Activated T-cell treated with anti-CD3 and anti-CD28 coated beads for 4 hours (primary cell): ENCODE data around the gene DBT.
"Not testable (repeated sequence)": the region's sequence is repeated elsewhere in the genome, so short reads cannot be mapped to it uniquely, and the experiment has no call there.

Experiments used
- DNase-seq: peaks from one replicate; pipeline ENCODE4 v3.0.0-alpha.2; 2020

The DBT gene

DNA sequence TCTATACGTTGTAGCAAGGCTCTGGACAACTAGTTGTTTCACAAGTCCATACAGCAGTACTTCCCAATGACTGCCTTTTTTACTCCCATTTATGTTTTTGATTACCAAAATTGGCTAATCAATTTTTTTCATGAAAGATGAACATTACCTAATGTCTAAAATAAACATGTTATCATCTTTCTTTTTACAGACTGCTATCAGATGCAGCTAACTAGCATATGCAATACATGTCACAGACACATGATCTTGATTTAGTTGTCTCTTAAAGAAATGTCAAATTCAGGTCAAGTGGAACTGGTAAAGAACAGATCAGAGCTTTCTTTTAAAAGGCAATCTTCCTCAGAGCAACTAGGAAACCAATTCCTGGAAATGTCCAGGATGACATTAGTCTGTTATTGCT is 630 bp upstream of the DBT start:
- no peak for DNase-seq

DNA sequence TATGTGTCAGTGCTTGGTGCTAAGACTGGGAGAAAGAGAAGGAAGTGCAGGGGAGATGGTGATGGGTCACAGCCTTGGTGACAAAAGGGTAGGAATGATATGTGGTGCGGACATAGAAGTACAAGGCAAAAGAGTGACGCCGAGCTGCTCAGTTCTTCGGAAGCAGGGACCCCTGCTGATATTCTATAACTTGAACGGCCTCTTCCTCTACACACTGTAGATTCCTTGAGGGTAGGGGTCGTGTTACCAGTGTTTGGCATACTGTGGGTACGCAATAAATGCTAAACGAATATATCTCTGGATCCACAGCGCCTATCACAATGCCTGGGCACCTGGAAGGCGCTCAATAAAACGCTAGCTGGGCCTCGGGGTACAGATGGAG is 488 bp downstream of the DBT start:
- no peak for DNase-seq

DNA sequence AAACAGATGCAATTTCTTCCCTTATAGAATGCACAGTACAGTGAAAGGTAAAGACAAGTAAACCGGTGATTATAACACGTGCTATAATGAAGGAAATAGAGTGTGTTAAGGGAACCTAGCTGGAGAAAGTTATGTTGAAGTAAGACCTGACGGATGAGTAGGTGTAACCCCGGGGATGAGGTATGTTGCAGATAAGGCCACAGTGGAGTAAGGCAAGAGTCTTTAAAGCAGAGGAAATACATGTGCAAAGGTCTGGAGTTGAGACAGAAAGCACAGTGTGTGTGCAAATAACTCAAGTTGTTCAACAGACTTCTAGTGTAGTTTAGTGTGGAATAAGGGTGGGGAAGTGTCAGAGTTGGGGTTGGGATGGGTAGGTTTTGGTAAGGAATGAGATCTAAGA is 2.9 kb downstream of the DBT start:
- no peak for DNase-seq

DNA sequence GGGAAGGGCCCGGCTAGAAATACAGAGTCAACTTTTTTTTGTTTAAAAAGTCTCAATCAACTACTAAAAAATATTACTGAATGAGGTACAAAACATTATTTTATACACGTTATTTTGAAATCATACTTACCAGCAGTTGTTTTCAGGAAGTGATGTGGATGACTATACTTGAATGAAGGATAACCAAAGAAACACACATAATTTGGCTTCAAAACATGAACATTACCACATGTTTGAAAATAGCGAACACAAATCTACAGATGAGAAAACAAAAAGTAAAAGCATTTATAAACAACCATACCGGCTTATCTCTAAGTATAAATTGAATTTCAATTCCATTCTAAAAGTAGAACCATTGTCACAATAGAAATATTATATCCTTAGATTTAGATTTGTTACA is 9.0 kb downstream of the DBT start:
- DNase-seq: no peak

DNA sequence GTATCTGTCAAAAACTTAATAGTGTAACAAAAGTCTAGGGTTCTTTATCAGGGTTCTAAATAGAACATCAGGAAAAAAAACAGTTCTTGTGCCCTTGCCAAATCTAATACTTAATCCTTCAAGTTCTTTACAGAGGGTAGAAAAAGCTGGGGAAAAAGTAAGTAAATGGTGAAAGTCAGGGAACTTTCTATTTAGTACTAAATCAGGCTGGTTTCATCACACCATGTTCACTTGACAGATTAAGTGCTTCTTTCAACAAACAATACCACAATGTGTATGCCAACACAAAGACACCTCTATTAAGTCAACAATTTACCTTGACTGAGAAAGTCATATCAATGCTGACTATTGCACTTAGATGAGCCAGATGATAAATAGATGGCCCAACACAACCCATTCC is 9.7 kb downstream of the DBT start:
- DNase-seq: no peak

DNA sequence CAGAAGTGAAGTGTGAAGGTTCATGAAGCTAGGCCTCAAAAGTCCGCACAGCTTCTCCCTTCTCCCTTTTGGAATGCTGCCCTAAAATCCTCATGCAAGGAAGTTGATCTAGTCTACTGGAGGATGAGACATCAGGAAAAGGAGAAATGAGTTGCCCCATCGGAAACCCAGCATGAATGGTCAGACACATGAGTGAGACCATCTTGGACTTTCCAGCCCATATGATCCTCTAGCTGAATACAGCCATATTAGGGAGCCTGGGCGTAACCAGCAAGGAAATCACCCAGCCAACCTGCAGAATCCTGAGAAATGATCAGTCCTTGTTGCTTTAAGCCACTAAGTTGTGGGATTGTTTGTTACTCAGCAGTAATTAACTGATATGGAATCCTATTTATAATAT is 12.5 kb downstream of the DBT start:
- no peak for DNase-seq

DNA sequence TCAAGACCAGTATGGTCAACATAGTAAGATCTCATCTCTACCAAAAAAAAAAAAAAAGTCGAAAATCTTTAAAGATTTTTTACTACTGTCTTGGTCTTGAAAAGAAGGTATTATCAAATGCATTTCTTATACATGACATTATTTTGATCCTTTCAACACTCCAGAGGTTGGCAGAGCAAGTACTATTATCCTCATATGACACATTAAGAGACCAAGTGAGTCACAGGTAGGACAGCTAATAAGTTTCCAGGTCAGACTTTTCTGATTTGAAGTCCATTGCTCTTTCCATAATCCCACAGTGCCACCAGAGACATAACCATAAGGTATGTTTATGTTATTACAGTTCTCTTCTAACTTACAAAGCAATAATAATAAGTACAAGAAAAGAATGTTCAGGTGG is 15.2 kb downstream of the DBT start:
- DNase-seq: no peak

DNA sequence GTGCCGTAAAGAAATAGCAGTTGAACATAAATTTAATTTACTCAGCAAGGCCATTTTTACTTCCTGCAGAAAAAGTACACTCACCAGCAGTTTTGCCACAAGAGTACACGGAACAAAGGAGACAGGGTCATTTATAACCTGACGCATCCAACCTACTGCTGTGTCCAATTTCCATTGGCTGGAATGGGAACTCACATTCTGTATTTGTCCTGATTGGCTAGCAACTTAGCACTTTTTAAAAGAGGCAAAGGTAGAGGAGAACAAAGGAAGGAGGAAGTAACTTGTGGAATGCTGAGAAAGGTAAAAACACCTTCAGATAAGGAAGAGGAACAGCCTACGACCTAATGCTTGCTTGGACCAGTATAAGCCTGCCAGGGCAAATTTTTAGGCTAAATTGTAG is 16.1 kb downstream of the DBT start:
- DNase-seq: not testable (repeated sequence)

DNA sequence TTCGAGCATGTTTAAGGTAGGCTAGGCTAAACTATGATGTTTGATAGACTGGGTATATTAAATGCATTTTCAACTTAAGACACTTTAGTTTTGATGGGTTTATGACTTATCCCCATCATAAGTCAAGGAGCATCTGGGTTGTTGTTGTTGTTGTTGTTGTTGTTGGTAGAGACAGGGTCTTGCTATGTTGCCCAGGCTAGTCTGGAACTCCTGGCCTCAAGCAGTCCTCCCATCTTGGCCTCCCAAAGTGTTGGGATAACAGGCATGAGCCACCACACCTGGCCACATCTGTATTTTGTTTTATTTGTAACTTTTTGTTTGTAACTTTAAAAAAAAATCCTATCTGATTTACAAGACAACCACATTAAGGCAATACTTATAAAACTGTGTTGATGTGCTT is 17.5 kb downstream of the DBT start:
- no peak for DNase-seq

DNA sequence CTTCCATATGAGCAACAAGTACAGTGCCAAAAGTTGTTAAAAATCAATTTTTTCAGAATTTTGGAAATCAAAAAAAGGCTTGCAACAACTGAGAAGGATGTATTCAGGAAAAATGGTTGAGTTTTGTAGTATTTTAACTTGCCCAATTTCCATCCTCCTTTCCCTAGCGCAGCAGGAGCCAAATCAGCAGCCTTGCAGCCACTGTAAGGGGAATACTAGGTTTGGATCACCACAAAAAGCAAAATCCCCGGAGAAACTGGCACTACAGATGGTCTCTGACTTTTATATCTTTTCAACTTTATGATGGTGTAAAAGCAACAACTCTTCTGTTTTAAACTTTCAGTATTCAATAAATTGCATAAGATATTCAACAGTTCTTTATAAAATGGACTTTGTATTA is 17.9 kb downstream of the DBT start:
- DNase-seq: no peak

DNA sequence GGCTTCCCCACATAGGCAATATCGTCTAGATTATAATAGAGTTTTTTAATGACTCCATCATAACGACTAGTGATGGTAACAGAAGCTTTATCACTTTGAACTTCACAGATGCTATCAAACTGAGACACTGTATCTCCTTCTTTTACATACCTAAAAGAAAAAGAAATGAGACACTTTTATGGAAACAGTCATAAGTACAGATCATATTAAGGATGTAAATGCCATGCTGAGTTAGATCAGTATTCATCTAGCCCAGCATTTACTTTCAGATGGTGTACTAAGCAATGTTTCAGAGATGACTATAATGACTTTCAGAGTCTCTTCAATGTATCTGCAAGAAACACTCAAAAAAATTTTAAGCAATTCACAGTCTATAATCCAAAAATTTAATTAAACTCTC is 18.9 kb downstream of the DBT start:
- DNase-seq: no peak

DNA sequence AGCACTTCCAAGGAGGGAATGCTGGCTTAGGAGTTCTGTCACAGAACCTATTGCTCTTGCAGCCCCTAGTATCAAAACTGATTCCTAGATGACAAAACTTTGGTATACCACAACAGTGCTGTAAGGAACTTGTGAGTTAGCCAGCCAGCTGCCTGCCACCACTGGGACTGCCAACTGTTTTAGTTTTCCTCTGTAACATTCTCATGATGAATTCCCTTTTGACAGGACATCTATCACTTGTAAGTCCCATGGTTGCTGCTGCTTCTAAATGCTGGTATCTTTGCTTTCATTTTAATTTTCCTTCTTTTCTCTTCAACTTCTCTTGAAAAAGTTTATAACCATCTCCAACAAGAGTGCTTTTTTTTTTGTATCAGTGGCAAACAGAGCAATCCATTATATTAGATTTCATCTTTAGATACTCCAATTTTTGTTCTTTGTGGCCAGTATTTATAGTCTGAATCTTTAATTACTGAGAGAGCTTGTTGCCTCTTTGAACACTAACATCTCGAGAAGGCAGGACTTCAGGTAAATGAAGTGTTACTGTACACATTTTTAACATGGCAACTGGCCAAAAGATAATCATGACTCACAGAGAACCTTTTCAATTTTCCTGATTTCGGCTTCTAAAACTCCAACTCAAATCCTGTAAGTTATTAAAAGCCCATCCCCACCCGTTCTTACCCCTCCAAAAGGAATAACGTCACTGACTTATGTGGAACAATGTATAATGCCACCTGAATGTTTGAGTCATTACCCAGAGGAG is 19.8 kb downstream of the DBT start:
- DNase-seq: no peak

DNA sequence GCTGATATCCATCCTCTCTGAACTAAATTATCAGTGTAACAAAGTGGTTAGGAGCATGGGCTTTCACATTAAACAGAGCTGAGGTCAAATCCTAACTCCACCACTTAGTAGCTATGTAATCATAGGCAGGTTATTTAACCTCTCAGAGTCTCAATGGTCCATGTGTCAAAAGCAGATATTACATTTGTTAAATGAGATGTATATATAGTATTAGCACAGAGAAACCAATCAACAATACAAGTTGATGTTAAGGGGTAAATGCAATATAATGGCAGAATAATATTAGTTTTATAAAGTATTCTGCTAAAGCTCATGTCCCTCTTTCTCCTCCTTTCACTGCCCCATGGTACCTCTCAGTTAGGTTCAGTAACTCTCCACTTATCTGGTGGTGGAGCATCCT is 27.2 kb downstream of the DBT start:
- no peak for DNase-seq

DNA sequence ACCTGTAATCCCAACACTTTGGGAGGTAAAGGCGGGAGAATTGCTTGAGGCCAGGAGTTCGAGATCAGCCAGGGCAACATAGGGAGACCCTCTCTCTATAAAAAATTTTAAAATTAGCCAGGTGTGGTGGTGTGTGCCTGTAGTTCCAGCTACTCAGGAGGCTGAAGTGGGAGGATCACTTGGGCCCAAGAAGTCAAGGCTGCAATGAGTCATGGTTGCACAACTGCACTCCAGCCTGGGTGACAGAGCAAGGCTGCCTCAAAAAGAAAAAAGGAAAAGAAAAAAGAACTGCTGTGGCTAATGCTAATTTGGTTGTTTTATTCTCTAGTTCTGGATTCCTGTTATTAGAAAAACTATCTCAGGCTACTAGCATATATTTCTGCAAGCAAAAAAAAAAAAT is 29.8 kb downstream of the DBT start:
- DNase-seq: no peak

DNA sequence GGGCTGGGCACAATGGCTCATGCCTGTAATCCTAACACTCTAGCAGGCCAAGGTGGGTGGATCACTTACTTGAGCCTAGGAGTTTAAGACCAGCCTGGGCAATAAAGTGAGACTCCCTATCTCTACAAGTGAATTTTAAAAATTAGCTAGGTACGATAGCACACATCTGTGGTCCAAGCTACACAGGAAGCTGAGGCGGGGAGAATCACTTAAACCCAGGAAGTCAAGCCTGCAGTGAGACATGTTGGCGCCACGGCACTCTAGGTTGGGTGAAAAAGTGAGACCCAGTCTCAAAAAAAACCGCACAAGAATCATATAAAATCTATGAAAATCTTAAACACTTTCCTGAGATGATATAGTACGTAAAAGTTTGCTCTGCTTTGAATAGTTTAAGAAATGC is 30.2 kb downstream of the DBT start:
- DNase-seq: no peak

DNA sequence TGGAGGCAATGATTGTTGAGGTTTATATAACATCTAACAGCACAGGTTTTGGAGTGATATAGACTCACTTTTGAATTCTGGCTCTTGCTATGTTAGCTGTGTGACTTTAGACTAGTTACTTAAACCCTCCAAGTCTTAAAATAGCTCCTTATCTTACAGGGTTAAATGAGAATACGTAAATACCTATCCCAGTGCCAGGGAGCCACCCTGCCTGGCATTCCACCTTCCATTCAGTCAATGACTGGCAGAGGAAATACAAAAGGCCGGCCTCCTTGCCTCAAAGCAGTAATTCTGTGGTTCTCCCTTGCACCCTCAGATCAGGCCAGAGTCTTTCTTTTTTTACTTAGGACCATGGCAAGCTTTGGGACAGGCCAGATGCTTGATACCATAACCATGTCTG is 31.8 kb downstream of the DBT start:
- DNase-seq: no peak

DNA sequence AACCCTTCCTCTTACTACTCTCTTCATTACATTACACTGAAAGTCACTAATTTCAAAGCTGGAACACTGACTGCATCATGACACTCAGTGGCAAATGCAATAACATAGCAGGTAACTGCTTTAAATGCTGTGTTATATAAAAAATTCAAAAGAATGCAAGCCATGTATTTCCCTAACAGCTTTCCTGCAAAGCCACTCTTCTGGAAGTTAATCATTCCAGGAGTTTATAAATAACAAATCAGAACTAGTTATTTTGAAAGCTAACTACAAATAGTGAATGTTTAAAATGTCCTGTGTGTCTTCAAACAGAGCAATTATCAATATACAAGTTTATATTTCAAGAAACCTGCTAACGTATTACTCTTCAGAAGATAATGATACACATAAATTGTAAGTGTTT is 34.5 kb downstream of the DBT start:
- DNase-seq: no peak

DNA sequence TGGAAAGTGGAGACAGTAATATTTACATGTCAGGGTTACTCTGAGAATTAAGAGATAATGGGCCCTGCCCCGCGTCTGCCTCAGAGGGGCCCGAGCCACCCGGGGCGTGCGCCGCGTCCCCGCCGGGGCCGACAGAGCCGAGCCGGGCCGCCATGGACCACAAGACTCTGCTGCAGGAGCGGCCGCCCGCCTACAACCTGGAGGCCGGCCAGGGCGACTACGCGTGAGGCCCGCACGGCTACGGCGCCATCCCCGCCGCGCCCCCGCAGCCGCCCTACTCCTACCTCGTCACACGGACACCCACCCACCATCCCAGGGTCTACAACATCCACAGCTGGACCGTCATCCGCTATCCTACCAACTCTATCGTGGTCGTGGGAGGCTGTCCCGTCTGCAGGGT is 36.5 kb downstream of the DBT start:
- DNase-seq: no peak

DNA sequence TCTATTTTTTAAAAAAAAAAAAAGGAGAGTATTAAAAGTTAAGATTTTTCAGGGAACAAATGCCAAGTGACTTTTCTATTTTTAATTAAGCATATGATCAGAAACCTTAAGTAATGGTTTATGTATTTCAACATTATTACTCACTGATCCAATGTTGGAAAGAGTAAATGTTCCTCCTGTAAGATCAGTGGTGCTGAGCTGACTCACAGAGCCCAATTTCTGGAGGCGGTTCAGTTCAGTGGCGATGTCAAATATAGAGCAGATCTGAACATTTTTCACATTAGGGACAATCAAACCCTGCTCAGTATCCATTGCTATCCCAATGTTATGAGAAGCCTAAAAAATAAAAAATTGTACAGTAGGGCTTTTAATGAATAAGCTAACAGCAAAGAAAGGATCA is 43.3 kb downstream of the DBT start:
- DNase-seq: no peak

DNA sequence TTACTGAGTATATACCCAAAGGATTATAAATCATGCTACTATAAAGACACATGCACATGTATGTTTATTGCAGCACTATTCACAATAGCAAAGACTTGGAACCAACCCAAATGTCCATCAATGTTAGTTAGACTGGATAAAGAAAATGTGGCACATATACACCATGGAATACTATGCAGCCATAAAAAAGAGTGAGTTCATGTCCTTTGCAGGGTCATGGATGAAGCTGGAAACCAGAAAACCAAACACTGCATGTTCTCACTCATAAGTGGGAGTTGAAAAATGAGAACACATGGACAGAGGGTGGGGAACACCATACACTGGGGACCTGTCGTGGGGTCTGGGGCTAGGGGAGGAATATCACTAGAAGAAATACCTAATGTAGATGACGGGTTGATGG is 44.0 kb downstream of the DBT start:
- DNase-seq: not testable (repeated sequence)

DNA sequence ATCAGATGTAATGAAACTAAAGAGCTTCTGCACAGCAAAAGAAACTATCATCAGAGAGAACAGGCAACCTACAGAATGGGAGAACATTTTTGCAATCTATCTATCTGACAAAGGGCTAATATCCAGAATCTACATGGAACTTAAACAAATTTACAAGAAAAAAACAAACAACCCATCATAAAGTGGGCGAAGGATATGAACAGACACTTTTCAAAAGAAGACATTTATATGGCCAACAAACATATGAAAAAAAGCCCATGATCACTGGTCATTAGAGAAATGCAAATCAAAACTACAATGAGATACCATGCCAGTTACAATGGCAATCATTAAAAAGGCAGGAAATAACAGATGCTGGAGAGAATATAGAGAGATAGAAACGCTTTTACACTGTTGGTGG is 44.5 kb downstream of the DBT start:
- DNase-seq: not testable (repeated sequence)

DNA sequence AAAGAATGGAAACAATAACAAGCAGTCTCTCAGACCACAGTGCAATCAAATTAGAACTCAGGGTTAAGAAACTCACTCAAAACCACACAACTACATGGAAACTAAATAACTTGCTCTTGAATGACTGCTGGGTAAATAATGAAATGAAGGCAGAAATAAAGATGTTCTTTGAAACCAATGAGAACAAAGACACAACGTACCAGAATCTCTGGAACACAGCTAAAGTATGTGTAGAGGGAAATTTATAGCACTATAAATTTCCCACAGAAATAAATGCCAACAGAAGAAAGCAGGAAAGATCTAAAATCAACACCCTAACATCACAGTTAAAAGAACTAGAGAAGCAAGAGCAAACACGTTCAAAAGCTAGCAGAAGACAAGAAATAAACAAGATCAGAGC is 46.9 kb downstream of the DBT start:
- DNase-seq: not testable (repeated sequence)

DNA sequence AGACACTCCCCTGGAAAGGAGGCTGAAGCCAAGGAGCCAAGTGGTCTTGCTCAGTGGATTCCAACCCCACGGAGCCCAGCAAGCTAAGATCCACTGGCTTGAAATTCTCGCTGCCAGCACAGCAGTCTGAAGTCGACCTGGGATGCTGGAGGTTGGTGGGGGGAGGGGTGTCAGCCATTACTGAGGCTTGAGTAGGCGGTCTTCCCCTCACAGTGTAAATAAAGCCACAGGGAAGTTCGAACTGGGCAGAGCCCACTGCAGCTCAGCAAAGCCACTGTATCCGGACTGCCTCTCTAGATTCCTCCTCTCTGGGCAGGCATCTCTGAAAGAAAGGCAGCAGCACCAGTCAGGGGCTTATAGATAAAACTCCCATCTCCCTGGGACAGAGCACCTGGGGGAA is 49.6 kb downstream of the DBT start:
- DNase-seq: not testable (repeated sequence)

DNA sequence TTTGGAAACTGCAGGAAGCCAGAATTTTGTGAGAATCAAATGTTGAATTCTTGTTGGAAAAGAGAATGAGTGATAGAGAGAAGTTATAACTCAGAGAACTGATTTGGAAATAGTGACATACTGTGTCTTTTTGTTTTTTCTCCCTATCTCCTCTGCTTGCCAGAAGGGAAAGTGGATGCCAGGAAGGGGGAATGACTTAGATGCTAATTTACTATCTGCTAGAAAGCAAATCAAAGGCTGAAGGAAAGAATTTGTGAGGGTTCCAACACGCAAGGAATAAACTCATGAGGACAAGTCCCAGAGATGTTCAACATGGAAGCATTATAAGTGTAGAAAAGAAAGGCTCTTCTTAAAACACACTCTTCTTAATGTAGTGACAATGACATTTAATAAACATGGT is 51.0 kb downstream of the DBT start:
- DNase-seq: no peak

DNA sequence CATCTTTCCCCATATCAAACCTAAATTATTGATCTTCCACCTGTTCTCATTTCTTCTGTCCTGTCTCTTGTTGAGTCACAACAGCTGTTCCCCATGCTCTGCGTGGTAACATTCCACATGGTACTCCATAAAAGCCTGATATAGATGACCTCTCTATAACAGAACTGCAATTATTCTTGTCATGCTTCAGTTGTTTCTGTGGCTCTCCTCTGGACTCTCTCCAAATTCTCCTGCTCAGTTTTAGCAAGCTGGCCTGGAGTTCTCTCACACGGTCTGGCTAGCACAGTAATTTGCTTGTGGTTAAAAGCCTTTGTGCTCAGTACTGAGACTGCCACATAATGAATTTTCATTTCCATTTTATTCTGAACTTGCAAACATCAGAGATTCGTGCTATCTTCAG is 61.0 kb downstream of the DBT start:
- no peak for DNase-seq

DNA sequence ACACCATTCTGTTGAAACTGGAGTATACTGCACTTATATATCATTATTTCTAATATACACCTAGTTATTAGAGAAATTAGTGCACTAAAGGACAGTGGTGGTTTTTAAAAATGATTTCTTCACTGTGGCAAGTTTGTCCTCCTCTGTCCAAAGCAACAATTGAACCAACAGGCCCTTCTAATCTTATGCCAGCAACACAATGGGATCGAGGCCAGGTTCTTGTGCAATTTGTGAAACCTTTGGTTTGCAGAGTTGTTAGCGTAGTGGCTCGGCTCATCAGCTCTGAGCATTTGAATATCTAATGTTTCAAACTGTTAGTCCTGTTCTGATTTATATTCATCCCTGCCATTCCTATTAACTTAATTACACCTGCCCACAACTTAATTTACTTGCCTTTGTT is 61.7 kb downstream of the DBT start:
- no peak for DNase-seq
